HepG2 (cell line): ENCODE results near the gene SAPCD1. TPM values are rescaled to one million over a fixed set of nuclear protein-coding genes. Genes with fewer than 3 reads are reported as not detected.
A peak's percentile ranks its signal among the peaks of the same experiment; 100 is the strongest.

ENCODE experiments used
- FOXJ3 ChIP-seq: sonication (generic); formaldehyde crosslinking; IDR thresholded peaks from 2 replicates; pipeline ENCODE4 v1.4.0; 2020; ENCODE audit warnings: missing genetic modification reagents, mild to moderate bottlenecking, borderline replicate concordance
- MIER3 ChIP-seq: IDR thresholded peaks from 2 replicates; pipeline ENCODE4 v1.6.1; 2016; ENCODE audit warnings: missing compliant biosample characterization, borderline replicate concordance
- MYNN ChIP-seq: sonication (generic); formaldehyde crosslinking; IDR thresholded peaks from 2 replicates; pipeline ENCODE4 v1.4.0; 2020; ENCODE audit warnings: mild to moderate bottlenecking, low read depth, missing genetic modification reagents
- PAF1 ChIP-seq: IDR thresholded peaks from 2 replicates; pipeline ENCODE4 v1.6.1; 2016; ENCODE audit warnings: missing genetic modification reagents, missing compliant biosample characterization
- TCF7L2 ChIP-seq: IDR thresholded peaks from 2 replicates; pipeline ENCODE4 v1.6.1; 2011; ENCODE audit warnings: mild to moderate bottlenecking, low read depth, low read length, moderate library complexity
- ZC3H4 ChIP-seq: sonication (generic); formaldehyde crosslinking; IDR thresholded peaks from 2 replicates; pipeline ENCODE4 v1.4.0; 2020; ENCODE audit warnings: missing genetic modification reagents, borderline replicate concordance
- ZNF263 ChIP-seq: sonication (generic); formaldehyde crosslinking; IDR thresholded peaks from 2 replicates; pipeline ENCODE4 v1.4.0; 2020; ENCODE audit warnings: missing genetic modification reagents
- ZNF329 ChIP-seq: sonication (generic); formaldehyde crosslinking; IDR thresholded peaks from 2 replicates; pipeline ENCODE4 v1.9.0; 2021; ENCODE audit warnings: low read depth, mild to moderate bottlenecking, missing genetic modification reagents
- ZNF775 ChIP-seq: sonication (generic); formaldehyde crosslinking; IDR thresholded peaks from 2 replicates; pipeline ENCODE4 v1.4.0; 2020; ENCODE audit warnings: missing genetic modification reagents, mild to moderate bottlenecking, moderate library complexity, borderline replicate concordance
- polyA plus RNA-seq, 8 experiments: library from polyadenylated mRNA; depleted of rRNA in 3 of 8; stranded (reverse) in 7 of 8; unstranded in 1 of 8; fragments of >200 nt; fragmentation: Illumina TruSeq in 4 of 8; extraction: Trizol in 4 of 8; gene quantifications; 2 replicates each; pipeline versions ENCODE4 v1.2.1 to v1.2.3, GENCODE V29; 2011 to 2016; ENCODE audit warnings: low read depth in 4 of 8, missing spikeins in 1 of 8, mixed read lengths in 1 of 8; ENCODE audit not compliant: insufficient read depth in 1 of 8
- total RNA-seq, 5 experiments: library from RNA; depleted of rRNA; stranded (reverse); fragments of >200 nt; fragmentation: Illumina TruSeq; extraction: Trizol; gene quantifications; 2 replicates each; pipeline ENCODE4 v1.2.3, GENCODE V29; 2016; ENCODE audit warnings: low read depth in 1 of 5
- TF ChIP-seq, protein P1 (sequence below): IDR thresholded peaks from 2 replicates; pipeline ENCODE4 v1.6.1; 2016; ENCODE audit warnings: low read depth
- TF ChIP-seq, protein P2 (sequence below): sonication (generic); formaldehyde crosslinking; IDR thresholded peaks from 2 replicates; pipeline ENCODE4 v1.5.1; 2020; ENCODE audit warnings: missing genetic modification reagents, mild to moderate bottlenecking, borderline replicate concordance
- TF ChIP-seq, protein P3 (sequence below): fragments of 450-650 bp; IDR thresholded peaks from 2 replicates; pipeline ENCODE4 v1.6.1; 2017
- TF ChIP-seq, protein P4 (sequence below): sonication (generic); formaldehyde crosslinking; IDR thresholded peaks from 2 replicates; pipeline ENCODE4 v1.4.0; 2020; ENCODE audit warnings: missing genetic modification reagents, mild to moderate bottlenecking, borderline replicate concordance
- TF ChIP-seq, protein P5 (sequence below): sonication (generic); formaldehyde crosslinking; IDR thresholded peaks from 2 replicates; pipeline ENCODE4 v1.4.0; 2020; ENCODE audit warnings: missing genetic modification reagents

The SAPCD1 gene
- total and polyA plus RNA-seq, 2 of the 13 experiments (the other 11 are each of a cell fraction or from before 2014, with no cell fraction given) = 2.5 to 3.9 TPM

DNA sequence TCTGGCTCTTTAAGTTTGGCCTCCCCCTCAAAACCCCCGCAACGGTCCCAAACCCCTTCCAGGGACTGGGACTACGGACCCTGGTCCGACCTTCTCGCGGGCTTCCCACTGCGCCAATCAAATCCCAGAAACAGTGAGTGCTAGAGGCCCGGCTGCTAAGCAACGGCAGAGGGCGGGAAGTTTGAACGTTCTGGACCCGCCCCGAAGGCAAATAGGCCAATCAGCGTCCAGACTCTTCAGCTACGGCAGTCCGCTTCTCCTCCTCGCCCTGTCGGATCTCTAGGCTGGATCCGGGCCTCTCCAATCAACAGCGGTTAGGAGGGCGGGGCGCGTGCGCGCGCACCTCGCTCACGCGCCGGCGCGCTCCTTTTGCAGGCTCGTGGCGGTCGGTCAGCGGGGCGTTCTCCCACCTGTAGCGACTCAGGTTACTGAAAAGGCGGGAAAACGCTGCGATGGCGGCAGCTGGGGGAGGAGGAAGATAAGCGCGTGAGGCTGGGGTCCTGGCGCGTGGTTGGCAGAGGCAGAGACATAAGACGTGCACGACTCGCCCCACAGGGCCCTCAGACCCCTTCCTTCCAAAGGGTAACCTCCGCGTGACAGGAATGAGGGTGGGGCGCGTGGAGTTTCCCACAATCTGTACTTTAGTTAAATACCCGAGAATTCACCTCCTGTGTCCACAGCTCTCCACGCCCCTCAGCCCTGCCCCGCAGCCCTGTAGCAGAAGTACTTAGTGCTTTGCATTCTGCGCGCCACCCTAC is 22.6 kb upstream of the SAPCD1 start, which contains the start of gene MSH5 (continued):
- TF ChIP-seq, protein P1, sequence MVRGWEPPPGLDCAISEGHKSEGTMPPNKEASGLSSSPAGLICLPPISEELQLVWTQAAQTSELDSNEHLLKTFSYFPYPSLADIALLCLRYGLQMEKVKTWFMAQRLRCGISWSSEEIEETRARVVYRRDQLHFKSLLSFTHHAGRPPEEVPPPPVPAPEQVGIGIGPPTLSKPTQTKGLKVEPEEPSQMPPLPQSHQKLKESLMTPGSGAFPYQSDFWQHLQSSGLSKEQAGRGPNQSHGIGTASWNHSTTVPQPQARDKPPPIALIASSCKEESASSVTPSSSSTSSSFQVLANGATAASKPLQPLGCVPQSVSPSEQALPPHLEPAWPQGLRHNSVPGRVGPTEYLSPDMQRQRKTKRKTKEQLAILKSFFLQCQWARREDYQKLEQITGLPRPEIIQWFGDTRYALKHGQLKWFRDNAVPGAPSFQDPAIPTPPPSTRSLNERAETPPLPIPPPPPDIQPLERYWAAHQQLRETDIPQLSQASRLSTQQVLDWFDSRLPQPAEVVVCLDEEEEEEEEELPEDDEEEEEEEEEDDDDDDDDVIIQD (CRISPR knock-in tag) = peak; percentile 75
- TF ChIP-seq, protein P2, sequence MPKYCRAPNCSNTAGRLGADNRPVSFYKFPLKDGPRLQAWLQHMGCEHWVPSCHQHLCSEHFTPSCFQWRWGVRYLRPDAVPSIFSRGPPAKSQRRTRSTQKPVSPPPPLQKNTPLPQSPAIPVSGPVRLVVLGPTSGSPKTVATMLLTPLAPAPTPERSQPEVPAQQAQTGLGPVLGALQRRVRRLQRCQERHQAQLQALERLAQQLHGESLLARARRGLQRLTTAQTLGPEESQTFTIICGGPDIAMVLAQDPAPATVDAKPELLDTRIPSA (CRISPR knock-in tag) = no peak
- TF ChIP-seq MIER3 (CRISPR knock-in tag) (no peak; the same call in 1 of the 2 replicates), TCF7L2 (no peak), PAF1 (CRISPR knock-in tag) (no peak), ZNF263 (peak; percentile 77; the same call in 1 of the 2 replicates), ZNF775 (CRISPR knock-in tag) (peak; percentile 92), ZC3H4 (no peak; the same call in 1 of the 2 replicates), FOXJ3 (CRISPR knock-in tag) (peak; percentile 51; the same call in 1 of the 2 replicates), MYNN (CRISPR knock-in tag) (peak; percentile 86; the same call in 1 of the 2 replicates), ZNF329 (CRISPR knock-in tag) (no peak)
- TF ChIP-seq, protein P3, sequence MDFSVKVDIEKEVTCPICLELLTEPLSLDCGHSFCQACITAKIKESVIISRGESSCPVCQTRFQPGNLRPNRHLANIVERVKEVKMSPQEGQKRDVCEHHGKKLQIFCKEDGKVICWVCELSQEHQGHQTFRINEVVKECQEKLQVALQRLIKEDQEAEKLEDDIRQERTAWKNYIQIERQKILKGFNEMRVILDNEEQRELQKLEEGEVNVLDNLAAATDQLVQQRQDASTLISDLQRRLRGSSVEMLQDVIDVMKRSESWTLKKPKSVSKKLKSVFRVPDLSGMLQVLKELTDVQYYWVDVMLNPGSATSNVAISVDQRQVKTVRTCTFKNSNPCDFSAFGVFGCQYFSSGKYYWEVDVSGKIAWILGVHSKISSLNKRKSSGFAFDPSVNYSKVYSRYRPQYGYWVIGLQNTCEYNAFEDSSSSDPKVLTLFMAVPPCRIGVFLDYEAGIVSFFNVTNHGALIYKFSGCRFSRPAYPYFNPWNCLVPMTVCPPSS = no peak
- TF ChIP-seq, protein P4, sequence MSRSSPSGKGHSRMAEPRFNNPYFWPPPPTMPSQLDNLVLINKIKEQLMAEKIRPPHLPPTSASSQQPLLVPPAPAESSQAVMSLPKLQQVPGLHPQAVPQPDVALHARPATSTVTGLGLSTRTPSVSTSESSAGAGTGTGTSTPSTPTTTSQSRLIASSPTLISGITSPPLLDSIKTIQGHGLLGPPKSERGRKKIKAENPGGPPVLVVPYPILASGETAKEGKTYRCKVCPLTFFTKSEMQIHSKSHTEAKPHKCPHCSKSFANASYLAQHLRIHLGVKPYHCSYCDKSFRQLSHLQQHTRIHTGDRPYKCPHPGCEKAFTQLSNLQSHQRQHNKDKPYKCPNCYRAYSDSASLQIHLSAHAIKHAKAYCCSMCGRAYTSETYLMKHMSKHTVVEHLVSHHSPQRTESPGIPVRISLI (CRISPR knock-in tag) = peak; percentile 53; the same call in 1 of the 2 replicates
- TF ChIP-seq, protein P5, sequence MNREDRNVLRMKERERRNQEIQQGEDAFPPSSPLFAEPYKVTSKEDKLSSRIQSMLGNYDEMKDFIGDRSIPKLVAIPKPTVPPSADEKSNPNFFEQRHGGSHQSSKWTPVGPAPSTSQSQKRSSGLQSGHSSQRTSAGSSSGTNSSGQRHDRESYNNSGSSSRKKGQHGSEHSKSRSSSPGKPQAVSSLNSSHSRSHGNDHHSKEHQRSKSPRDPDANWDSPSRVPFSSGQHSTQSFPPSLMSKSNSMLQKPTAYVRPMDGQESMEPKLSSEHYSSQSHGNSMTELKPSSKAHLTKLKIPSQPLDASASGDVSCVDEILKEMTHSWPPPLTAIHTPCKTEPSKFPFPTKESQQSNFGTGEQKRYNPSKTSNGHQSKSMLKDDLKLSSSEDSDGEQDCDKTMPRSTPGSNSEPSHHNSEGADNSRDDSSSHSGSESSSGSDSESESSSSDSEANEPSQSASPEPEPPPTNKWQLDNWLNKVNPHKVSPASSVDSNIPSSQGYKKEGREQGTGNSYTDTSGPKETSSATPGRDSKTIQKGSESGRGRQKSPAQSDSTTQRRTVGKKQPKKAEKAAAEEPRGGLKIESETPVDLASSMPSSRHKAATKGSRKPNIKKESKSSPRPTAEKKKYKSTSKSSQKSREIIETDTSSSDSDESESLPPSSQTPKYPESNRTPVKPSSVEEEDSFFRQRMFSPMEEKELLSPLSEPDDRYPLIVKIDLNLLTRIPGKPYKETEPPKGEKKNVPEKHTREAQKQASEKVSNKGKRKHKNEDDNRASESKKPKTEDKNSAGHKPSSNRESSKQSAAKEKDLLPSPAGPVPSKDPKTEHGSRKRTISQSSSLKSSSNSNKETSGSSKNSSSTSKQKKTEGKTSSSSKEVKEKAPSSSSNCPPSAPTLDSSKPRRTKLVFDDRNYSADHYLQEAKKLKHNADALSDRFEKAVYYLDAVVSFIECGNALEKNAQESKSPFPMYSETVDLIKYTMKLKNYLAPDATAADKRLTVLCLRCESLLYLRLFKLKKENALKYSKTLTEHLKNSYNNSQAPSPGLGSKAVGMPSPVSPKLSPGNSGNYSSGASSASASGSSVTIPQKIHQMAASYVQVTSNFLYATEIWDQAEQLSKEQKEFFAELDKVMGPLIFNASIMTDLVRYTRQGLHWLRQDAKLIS (CRISPR knock-in tag) = no peak
